Measurements from ENCODE around the gene UBE4B. TPM values are rescaled to one million over a fixed set of nuclear protein-coding genes. Genes with fewer than 3 reads are reported as not detected.
"Not testable (repeated sequence)": the region's sequence is repeated elsewhere in the genome, so short reads cannot be mapped to it uniquely, and the experiment has no call there.

Gene UBE4B
- polyA plus RNA-seq, 2 of the 4 experiments (the other 2 are of a cell fraction): 13.5 to 15.1 TPM

GRCh38 chr1:10200620-10201019 lies 167.9 kb downstream of the UBE4B start (continued):
- no peak for TF ChIP-seq MYC (IDR thresholded peaks at IDR 0.05; ENCODE audit: borderline replicate concordance, low read length)

GRCh38 chr1:10204003-10204642 lies 171.4 kb downstream of the UBE4B start:
- DNase-seq (ENCODE audit: low read depth in 1 of 2, low spot score in 1 of 2) (no peak), ATAC-seq (no peak), FAIRE-seq (no peak)
- CTCF ChIA-PET: no interaction called here
- WGBS (ENCODE audit: missing lambda C conversion rate): 82% methylated on average over 7 of the region's 7 CpGs
- Histone ChIP-seq H3K4me1 (0 out of 3 replicates have a peak, but pooled peaks cover under 1% of the 10 kb centered on the region), H3K4me3 (no peak overlapping the region), H3K27ac (no peak overlapping the region), H3K4me2 (no peak overlapping the region), H3K9me3 (no peaks in the 10 kb centered on the region)
- POLR2A ChIA-PET: no interaction called here
- TF ChIP-seq TP53 (CRISPR knock-in tag; IDR thresholded peaks at IDR 0.05) (no peak), ESRRA (IDR thresholded peaks at IDR 0.05; ENCODE audit: borderline replicate concordance, low read length) (no peak), FOSL2 (IDR thresholded peaks at IDR 0.05) (no peak), FOSL2 (CRISPR knock-in tag; IDR thresholded peaks at IDR 0.05) (no peak), GATA3 (IDR thresholded peaks at IDR 0.05; ENCODE audit: borderline replicate concordance) (no peak), CHD2 (IDR thresholded peaks at IDR 0.05; ENCODE audit: low read length, partially characterized antibody) (no peak), RAD21 (conservative IDR thresholded peaks at IDR 0.05 in 1 of 2, IDR thresholded peaks at IDR 0.05 in 1 of 2) (no peak), USF2 (IDR thresholded peaks at IDR 0.05) (no peak), HOXA7 (CRISPR knock-in tag; IDR thresholded peaks at IDR 0.05) (no peak), CEBPB (IDR thresholded peaks at IDR 0.05) (no peak), ZSCAN20 (CRISPR knock-in tag; IDR thresholded peaks at IDR 0.05) (no peak), BCL3 (IDR thresholded peaks at IDR 0.05) (no peak), CHD4 (IDR thresholded peaks at IDR 0.05; ENCODE audit: borderline replicate concordance) (no peak), MAFK (IDR thresholded peaks at IDR 0.05; ENCODE audit: partially characterized antibody) (no peak), ZNF302 (CRISPR knock-in tag; IDR thresholded peaks at IDR 0.05) (no peak)

GRCh38 chr1:10205206-10205605 lies 172.4 kb downstream of the UBE4B start:
- DNase-seq (ENCODE audit: low read depth in 1 of 2, low spot score in 1 of 2); H3K4me2 ChIP-seq; POLR2A ChIA-PET; H3K4me1 ChIP-seq; H3K27ac ChIP-seq; ATAC-seq; FAIRE-seq; H3K9me3 ChIP-seq; H3K4me3 ChIP-seq: not testable (repeated sequence)
- WGBS (ENCODE audit: missing lambda C conversion rate): 51% methylated on average over 13 of the region's 14 CpGs
- CTCF ChIA-PET: interaction anchor here (0.6 kb wide), 1 partner anchor 360 kb away, joined by 3 read pairs; no protein-coding TSS in a partner anchor

GRCh38 chr1:10207810-10208209 lies 175.1 kb downstream of the UBE4B start:
- ChIA-PET CTCF (interaction anchor here (0.6 kb wide), 1 partner anchor 12 kb away, joined by 3 read pairs; no protein-coding TSS in a partner anchor), POLR2A (no interaction called here)
- no peak overlapping the region for H3K4me3 ChIP-seq
- H3K4me1 ChIP-seq: peaks cover 11% of the 10 kb centered on the region; the same call in 2 of the 3 replicates
- 82% methylated on average over 3 of the region's 3 CpGs for WGBS (ENCODE audit: missing lambda C conversion rate)
- no peak overlapping the region for H3K27ac ChIP-seq
- ATAC-seq (no peak), FAIRE-seq (no peak), DNase-seq (ENCODE audit: low read depth in 1 of 2, low spot score in 1 of 2) (no peak)
- TF ChIP-seq ATOH8 (CRISPR knock-in tag; IDR thresholded peaks at IDR 0.05; ENCODE audit: low read depth): no peak
- H3K9me3 ChIP-seq: no peaks in the 10 kb centered on the region
- H3K4me2 ChIP-seq: no peak overlapping the region
